ENCODE data around the gene VIPR2.

The VIPR2 gene

GRCh38 chr7:159119026-159119741, 25.5 kb downstream of the VIPR2 start:
- DNase-seq: no peak

DNA sequence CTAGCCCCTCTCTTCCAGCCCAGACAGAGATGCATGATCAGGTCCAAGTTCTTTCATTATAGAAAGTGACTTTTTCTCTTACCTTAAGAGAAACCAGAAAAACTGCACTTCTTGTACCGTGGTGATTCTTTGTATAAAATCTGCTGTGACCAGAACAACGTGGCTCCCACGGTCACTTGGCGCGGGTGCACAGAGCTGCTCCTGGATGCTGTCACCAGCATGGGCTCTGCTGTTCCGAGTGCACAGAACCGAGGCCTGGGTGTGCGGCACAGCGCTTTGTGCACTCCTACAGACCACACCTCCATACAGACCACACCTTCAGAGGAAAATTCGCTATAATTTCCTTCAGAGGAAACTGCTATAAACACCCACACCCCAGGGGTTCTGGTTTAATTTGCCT, 26.0 kb downstream of the VIPR2 start:
- no peak for DNase-seq

DNA sequence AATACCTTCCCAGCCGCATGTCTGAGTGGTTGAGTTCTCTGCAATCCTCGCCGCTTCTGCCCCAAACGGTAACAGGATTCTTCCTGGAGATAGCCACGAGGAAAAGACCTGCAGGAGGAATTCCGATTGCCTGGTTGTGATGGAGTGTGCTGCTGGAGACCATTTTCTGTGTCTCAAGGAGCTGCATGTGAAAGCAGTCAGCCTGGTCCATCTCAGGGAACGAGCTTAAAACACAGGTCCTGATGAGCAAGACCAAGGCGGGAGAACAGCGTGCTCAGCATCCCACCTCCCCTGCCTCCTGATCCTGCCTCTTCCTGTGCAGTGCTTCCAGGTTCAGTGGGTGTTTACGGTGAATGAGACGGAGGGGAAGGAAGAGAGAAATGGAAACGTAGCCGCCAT, 26.5 kb downstream of the VIPR2 start:
- DNase-seq: no peak

GRCh38 chr7:159117366-159118196, 27.1 kb downstream of the VIPR2 start:
- DNase-seq: no peak

DNA sequence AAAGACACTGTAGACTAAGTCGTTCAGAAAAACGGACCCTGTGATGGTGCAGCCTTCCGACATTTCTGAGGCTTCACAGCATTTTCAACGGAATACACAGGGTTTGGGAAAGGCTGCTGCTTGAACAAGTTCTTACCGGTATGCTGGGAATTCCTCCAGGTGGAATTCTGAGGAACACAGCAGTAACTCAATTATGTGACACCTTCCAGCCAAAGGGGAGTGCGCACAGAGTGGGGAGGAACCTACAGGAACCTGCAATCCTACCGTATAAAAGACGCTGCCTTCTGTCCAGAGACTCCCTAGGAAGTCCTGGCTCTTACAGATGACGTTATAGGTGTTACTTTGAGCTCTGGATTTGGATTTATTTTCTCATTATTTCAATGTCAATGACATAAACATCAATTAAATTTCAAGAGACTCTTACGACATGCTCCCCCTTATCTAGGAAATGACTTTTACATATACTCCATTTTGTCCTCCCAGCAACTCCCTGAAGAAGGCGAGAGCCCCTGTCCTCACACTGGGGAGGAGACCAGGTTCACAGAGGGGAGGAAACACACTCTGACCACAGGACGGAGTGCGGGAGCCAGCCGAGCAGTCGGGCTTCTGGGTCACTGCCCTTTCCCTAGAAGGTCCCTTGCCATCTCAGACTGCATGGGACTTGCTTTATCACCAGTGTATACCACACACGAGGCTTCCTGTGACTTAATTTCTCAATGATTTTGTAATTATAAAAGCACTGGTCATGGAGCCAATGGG, 27.9 kb downstream of the VIPR2 start:
- no peak for DNase-seq

DNA sequence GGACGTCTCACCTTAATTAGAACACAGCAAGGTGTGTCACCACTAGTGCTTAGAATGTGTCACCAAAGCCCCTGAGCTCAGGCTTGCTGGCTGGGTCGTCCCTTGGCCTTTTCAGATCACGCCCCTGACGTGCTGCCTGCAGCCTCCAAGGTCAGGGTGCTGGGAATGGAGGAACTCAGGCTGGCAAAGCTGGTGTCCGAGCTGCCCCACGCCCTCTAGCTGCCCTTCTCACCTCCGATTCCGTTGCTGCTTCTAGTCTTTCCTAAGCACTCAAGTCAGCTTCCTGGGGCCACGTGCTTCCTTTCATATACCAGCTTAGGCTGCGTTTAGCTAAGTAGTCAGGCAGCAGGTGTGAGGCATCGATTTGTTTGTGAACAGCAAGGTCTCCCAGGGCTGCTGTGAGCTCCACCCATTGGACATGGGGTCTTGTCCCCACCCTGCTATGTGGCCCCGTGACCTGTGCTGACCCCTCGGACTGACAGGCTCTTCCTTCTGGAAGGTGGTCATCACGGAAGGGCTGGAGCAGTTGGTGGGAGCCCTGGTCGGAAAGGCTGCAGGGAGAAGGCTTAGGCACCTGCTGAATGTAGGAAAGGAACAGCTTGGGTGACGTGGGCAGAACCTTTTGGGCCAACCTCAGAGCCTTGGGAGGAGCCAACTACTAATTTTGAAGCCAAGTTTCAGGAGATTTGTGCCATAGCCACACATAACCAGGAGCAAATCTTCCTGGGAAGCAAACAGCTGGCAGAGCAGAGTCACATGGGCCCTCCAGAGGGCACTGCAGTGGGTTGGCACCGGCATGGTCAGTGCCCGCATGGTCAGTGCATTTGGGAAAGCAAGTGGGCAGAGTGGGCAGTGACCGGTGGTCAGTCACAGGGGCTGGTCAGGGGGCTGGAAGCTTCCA, 28.8 kb downstream of the VIPR2 start:
- DNase-seq: no peak

DNA sequence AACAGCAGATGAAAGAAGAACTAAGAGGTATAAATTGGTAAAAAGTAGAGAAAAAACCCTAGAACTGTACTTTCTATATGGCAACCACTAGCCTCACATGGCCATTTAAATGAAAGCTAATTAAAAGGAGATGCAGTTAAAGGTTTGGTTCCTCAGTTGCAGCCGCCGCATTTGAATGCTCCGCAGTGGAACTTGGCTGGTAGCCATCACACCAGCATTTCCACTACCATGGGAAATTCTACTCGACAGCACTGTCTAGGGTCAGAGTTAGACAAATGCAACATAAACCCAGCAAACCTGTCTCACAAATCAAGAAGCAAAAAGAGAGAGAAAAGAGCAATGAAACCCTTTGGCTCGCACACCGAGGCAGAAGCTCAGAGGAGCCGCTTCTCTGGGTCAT, 29.7 kb downstream of the VIPR2 start:
- no peak for DNase-seq

DNA sequence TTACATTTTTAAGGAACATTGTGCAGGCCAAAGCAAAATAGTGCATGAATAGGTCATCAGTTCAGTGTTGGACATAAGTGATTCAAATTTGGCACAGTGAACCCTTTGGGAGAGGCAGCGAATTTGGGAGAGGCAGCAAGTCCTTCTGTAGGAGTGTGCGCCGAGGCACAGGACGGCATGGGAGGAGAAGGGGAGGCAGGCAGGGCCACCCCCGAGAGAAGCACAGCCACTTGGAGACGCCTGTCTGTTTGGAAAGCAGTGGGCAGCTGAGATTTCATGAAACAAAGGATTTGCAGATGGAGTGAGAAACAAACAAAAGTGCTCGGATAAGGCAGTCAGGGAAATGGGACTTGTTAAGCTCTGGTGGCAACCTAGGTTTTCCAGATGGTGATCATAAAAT, 30.6 kb downstream of the VIPR2 start:
- DNase-seq: no peak

- no peak for DNase-seq
These were observed 31.6 kb downstream of the VIPR2 start for GRCh38 chr7:159113056-159113455.

DNA sequence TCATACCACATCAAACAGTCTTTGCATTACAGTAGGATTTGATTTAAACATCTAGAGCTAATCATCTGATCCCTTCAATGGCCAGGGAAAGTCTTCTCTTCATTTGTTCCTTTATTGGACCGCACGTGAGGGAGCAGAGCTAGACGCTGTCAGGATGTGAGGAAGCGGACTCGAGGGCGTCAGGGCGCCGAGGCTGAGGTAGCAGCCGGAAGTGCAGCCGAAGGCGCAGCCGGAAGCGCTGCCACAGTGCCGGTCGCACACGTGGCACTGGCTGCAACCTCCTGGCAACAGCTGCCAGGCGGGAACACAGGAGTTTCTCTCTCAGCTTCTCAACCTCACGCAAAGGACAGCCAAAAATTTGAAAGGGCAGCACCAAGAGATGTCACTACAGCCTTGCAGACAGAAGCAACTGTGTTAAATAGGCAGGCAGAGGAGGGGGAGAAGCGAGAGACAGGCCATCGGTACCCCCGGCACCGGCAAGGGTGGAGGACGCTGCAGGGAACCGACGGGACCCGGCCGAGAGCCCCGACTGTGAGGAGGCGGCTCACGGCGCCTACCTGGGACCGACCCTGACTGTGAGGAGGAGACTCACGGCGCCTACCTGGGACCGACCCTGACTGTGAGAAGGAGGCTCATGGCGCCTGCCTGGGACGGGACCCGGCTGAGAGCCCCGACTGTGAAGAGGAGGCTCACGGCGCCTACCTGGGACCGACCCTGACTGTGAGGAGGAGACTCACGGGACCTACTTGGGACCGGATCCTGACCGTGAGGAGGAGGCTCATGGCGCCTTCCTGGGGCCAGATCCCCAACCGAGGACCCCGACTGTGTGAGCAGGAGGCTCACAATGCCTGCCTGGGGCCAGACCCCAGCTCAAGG, 32.3 kb downstream of the VIPR2 start:
- DNase-seq: no peak

DNA sequence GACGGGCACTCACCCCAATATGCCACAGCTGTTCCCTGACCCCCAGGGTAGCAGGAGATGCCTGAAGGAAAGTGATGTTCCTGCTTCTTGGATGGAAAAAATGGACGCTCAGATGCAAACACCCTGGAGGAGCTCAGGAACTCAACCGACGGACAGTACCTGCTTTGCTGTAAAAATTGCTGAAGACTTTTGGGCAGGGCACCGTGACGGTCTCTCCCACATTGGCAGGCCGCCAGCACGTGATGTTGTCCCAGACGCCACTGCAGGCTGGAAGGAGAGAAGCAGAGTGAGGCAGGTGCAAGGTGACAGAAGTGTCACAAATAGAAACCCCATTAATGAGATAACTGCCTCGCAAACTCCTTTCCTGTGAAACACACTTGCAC, 35.0 kb downstream of the VIPR2 start:
- DNase-seq: no peak

- no peak for DNase-seq
These were observed 35.6 kb downstream of the VIPR2 start for GRCh38 chr7:159108941-159109652.

GRCh38 chr7:159108491-159108890, 36.2 kb downstream of the VIPR2 start:
- DNase-seq: no peak

DNA sequence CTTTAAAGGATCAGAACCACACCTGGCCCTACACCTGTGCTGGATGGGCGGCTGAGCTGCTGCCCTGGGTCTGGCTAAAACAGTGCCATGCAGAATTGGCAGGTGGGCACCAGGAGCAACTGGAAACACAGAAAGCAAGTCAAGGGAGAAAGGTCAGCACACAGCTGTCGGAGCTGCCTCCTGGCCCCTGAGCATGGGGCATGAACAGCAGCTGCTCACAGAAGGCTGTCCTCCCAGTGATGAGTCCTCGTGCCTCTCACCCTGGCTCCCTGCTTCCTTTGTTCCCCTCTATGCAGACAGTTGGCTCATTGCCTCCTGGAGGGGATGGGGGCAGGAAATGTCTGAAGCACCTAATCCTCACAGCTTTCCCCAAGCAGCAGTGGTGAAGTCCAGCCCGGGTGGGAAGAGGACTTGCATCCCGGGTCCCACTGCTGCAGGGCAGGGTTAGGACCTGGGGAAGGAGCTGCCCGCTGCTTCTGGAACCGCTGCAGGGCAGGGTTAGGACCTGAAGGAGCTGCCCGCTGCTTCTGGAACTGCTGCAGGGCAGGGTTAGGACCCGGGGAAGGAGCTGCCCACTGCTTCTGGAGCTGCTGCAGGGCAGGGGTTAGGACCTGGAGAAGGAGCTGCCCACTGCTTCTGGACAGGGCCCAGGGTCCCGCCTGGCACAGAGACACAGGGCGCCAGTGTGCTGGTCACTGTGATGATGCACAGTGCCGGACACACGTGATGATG, 37.3 kb downstream of the VIPR2 start:
- DNase-seq: no peak

DNA sequence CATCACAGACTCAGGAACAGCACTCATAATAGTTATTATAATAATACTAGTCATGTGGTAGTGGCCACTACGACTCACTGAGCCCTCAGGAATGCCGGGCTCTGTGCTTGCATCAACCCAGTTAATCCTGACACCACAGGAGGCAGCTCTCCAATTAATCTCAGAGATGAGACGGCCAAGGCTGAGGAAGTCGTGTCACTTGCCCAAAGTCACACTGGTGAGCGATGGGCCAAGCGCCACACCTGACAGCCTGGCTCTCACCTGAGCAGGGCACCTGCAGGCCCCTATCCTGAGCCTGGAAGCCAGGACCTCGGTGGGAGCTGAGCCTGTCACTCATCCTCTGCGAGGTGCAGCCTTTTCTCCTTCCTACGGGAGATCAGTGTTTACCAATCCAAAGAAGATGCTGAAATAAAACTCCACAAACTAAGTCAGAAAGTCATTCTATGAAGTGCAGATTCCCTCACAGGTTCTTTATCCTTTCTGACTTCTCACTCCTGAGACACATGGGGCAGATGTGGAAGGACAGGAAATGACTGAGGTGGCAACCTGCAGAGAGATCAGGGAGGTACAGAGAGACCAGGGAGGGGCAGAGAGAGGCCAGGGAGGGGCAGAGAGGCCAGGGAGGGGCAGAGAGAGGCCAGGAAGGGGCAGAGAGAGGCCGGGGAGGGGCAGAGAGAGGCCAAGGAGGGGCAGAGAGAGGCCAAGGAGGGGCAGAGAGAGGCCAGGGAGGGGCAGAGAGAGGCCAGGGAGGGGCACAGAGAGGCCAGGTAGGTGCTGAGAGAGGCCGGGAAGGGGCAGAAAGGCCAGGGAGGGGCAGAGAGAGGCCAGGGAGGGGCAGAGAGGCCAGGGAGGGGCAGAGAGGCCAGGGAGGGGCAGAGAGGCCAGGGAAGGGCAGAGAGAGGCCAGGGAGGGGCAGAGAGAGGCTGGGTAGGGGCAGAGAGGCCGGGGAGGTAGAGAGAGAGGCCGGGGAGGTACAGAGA, 38.5 kb downstream of the VIPR2 start:
- no peak for DNase-seq

DNA sequence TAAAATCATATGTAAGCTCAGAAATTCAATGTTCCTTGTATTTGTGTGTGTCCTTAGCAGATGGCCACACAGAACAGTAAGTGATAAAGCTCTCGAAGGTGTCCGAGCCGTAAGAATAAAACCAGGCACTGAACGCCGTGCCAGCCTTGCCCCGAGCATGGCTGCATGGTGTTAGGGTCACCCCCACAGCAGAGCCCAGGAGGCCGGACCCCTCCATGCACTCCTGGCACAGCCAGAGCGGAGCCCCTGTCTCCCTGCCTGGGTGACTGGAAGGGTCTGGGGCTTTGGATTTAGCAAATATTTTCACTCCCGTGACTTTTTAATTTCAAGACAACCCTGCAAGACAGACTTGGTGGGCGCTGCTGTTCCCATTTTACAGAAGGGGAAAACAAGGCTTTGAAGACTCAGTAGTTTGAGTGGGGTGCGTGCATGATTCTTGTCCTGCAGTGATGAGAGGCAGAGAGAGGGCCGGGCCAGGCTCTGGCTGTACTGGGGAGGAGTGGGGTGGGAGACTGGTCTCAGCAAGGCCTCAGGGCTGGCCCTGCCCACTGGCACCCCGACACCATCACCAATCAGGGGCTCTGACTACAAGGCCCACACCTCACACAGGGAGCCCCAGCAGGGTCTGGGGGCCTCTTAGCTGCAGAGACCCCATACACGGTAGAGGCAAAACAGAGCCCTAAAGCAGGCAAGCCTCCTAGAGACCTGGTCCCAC, 39.4 kb downstream of the VIPR2 start:
- no peak for DNase-seq

DNA sequence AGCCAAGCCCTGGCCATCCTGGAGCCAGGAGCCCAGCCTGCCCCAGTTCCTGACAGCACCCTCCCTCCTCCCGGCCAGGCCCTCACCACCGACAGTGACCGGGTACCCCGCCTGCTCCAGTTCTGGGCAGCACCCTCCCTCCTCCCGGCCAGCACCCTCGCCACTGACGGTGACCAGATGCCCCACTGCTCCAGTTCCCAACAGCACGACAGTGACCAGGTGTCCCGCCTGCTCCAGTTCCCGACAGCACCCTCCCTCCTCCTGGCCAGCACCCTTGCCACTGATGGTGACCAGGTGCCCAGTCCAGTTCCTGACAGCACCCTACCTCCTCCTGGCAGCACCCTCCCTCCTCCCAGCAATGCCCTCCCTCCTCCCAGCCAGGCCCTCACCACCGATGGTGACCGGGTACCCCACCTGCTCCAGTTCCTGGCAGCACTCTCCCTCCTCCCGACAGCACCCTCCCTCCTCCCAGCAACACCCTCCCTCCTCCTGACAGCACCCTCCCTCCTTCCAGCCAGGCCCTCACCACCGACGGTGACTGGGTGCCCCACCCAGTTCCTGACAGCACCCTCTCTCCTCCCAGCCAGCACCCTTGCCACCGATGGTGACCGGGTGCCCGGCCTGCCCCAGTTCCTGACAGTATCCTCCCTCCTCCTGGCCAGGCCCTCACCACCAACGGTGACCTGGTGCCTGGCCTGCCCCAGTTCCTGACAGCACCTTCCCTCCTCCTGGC, 40.3 kb downstream of the VIPR2 start:
- DNase-seq: no peak

Measured in right kidney (tissue), 1 donor.